Neuron (in vitro differentiated cells): ENCODE data around the gene ANAPC1.
A peak's percentile ranks its signal among the peaks of the same experiment; 100 is the strongest.
"Not testable (repeated sequence)": the region's sequence is repeated elsewhere in the genome, so short reads cannot be mapped to it uniquely, and the experiment has no call there.

Experiments
- H2AFZ ChIP-seq: one replicate; pipeline ENCODE4 v1.6.1; 2013; ENCODE audit warnings: low read depth, mild to moderate bottlenecking, inconsistent platforms, low read length, moderate library complexity
- H3K27me3 ChIP-seq: one replicate; pipeline ENCODE4 v1.6.1; 2013; ENCODE audit warnings: low read length; ENCODE audit not compliant: insufficient read depth
- H3K36me3 ChIP-seq: one replicate; pipeline ENCODE4 v1.6.1; 2013; ENCODE audit warnings: low read length; ENCODE audit not compliant: insufficient read depth
- H3K4me1 ChIP-seq: one replicate; pipeline ENCODE4 v1.6.1; 2013; ENCODE audit warnings: low read length; ENCODE audit not compliant: insufficient read depth
- H3K4me3 ChIP-seq: 2 replicates; pipeline ENCODE4 v1.5.1; 2013; ENCODE audit warnings: mild to moderate bottlenecking, low read length, moderate library complexity
- H3K9me3 ChIP-seq: one replicate; pipeline ENCODE4 v1.6.1; 2013; ENCODE audit warnings: low read length

The ANAPC1 gene

DNA sequence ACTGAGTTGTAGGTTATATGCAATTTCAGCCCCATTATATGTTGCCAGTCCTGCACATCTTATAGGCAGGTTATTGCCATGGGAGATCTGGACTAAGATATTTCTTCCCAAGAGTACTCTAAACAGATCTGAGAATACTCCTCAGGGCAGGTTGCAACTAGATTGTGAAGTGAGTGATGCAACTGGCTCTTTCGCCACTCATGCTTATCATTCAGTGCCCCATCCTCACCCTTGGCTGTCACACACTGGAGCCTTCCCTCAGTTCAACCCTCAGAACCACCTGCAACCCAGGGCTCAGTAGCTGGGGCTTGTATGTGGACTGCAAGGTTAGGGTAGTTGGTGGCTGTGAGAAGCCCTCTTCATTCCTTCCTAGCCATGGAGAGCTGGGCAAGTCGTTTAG is 28.6 kb upstream of the ANAPC1 start:
- Histone ChIP-seq H3K4me3 (no peak overlapping the region), H3K27me3 (no peaks in the 10 kb centered on the region), H3K4me1 (peaks cover 20% of the 10 kb centered on the region), H3K36me3 (no peaks in the 10 kb centered on the region), H2AFZ (no peak overlapping the region), H3K9me3 (no peaks in the 10 kb centered on the region)

DNA sequence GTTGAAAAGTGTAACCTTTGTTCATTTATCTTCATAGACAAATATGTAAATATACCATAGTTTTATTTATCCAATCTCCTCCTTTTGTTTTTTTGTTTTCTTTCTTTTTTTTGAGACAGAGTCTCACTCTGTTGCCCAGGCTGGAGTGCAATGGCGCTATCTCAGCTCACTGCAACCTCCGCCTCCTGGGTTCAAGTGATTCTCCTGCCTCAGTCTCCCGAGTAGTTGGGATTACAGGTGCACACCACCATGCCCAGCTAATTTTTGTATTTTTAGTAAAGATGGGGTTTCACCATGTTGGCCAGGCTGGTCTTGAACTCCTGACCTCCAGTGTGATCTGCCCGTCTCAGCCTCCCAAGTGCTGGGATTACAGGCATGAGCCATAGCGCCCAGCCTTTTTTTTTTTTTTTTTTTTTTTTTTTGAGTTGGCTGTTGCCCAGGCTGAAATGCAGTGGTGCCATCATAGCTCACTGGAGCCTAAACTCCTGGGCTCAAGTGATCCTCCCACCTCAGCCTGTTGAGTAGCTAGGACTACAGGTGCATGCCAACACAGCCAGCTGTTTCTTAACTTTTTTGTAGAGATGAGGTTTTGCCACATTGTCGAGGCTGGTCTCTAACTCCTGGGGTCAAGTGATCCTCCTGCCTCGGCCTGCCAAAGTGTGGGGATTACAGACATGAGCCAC is 27.4 kb upstream of the ANAPC1 start:
- H3K27me3 ChIP-seq, H3K36me3 ChIP-seq, H3K9me3 ChIP-seq, H3K4me3 ChIP-seq, H2AFZ ChIP-seq: not testable (repeated sequence)
- peaks cover 26% of the 10 kb centered on the region for H3K4me1 ChIP-seq

DNA sequence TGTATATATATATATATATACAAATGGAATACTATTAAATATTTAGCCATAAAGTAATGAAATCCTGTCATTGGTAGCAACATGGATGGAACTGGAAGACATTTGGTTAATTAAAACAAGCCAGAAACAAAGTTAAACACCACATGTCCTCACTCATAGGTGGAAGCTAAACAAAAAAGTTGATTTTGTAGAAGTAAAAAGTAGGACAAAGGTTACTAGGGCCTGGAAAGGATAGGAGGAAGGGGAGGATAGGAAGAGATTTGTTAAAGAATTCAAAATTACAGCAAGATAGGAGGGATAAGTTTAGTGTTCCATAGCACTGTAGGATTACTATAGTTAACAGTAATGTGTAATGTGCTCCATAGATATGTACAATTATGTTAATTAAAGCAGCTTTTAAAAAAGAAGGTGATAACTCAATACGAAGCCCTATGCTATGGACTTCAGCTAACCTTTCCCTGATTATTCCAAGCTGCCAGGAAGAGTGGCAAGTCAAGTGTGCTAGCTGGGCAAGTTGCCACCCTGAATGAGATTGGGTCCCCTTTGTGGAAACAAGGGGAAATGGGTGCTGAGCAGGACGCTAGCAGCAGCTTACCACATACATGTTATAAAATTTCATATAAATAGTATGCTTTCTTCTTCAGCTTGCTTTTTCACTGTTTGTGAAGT is 26.8 kb upstream of the ANAPC1 start:
- peaks cover 33% of the 10 kb centered on the region for H3K4me1 ChIP-seq
- no peak overlapping the region for H2AFZ ChIP-seq
- no peaks in the 10 kb centered on the region for H3K27me3 ChIP-seq
- H3K4me3 ChIP-seq, result no peak overlapping the region
- no peaks in the 10 kb centered on the region for H3K9me3 ChIP-seq
- H3K36me3 ChIP-seq, result no peaks in the 10 kb centered on the region

DNA sequence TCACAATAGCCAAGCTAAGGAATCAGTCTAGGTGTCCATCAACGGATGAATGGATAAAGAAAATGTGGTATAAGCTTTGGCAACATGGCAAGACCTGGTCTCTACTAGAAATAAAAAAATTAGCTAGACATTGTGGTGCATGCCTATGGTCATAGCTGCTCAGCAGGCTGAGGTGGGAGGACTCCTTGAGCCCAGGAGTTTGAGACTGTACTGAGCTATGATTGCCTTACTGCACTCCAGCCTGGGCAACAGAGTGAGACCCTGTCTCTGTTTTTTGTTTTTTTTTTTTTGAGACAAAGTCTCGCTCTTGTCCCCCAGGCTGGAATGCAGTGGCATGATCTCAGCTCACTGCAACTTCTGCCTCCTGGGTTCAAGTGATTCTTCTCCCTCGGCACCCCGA is 26.0 kb upstream of the ANAPC1 start:
- H3K36me3 ChIP-seq, H3K27me3 ChIP-seq, H2AFZ ChIP-seq, H3K4me3 ChIP-seq, H3K9me3 ChIP-seq: not testable (repeated sequence)
- peaks cover 34% of the 10 kb centered on the region for H3K4me1 ChIP-seq

DNA sequence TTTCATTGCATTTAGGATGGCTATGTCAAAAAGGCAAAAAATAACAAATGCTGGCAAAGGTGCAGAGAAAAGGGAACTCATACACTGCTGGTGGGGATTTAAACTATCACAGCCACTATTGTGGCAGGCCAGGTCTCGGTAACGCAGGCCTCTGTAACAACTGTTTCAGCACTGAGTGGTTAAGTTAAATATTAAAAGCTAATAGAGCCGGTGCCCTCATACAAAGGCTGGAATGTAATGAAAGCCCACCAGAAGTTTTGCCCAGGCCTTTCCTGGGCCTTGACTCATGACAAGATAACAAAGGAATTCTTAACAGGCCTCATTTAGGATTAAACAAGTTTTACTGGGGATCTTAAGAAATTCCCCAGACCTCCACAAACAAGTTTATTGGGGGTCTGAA is 25.1 kb upstream of the ANAPC1 start:
- Histone ChIP-seq H3K4me1 (peaks cover 34% of the 10 kb centered on the region), H2AFZ (peak overlapping the region; percentile 66), H3K4me3 (no peak overlapping the region), H3K36me3 (no peaks in the 10 kb centered on the region), H3K9me3 (no peaks in the 10 kb centered on the region), H3K27me3 (no peaks in the 10 kb centered on the region)

DNA sequence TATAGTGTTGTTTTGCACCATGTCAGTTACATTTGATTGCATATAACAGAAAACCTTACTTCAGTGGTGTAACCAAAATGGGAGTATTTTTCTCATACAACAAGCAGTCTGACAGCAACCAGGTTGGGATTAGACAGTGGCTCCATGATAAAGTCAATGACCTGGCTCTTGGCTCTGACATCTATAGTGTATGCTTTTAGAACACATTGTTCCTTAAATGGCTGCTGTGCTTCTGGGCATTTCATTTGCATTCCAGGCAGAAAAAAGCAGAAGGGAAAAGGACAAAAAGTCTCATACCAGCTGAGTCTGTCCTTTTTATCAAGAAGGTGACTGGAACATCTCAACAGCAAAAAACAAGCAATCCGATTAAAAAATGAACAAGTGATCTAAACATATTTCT is 24.6 kb upstream of the ANAPC1 start:
- Histone ChIP-seq H3K36me3 (no peaks in the 10 kb centered on the region), H3K4me1 (peaks cover 39% of the 10 kb centered on the region), H2AFZ (peak overlapping the region; percentile 66), H3K9me3 (no peaks in the 10 kb centered on the region), H3K4me3 (no peak overlapping the region), H3K27me3 (no peaks in the 10 kb centered on the region)

DNA sequence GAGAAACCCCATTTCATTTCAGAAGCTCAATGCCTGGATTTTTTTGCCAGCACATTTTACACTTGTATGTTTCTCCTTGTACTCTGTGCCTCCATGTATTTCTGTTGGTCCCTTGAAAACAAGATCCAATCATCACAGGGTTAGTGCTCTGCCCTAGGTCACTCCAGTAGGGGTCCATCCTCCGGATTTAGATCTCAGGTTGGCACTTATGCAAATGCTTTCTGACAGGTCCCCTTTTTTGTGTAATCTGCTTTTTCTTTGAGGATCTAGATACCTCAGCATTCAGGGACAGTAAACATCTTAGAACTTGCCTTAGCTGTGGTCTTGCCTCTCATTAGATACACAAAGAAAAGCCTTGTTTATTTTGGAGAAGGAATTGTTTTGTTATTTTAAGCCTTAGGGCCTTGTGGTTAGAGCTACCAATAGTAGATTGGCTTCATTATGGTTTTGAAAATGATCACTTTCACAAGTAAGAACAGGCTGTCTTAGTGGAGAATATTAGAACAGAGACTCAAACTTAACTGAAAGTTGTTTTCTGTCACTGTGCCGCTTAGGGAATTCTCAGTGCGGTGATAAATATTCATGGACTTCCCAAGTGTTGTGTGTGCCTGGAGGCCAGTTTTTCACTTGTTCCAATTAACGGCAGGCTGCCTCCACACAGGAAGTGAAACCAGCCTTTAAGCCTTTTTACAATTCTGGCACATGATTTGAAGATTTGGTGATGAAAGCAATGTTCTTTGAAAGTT is 22.2 kb upstream of the ANAPC1 start:
- Histone ChIP-seq H3K27me3 (no peaks in the 10 kb centered on the region), H3K4me3 (peak overlapping the region; percentile 14), H3K4me1 (peaks cover 42% of the 10 kb centered on the region)

DNA sequence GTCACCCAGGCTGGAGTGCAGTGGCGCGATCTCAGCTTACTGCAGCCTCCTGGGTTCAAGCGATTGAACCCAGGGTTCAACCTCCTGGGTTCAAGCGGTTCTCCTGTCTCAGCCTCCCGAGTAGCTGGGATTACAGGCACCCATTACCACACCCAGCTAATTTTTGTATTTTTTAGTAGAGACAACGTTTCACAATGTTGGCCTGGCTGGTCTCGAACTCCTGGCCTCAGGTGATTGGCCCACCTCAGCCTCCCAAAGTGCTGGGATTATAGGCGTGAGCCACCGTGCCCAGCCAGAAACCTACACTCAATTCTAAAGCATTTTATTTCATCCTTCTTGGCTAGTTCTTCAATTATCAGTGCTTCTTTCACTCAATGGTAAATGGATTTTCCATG is 21.5 kb upstream of the ANAPC1 start:
- not testable (repeated sequence) for H3K9me3 ChIP-seq, H3K4me3 ChIP-seq, H2AFZ ChIP-seq, H3K27me3 ChIP-seq, H3K36me3 ChIP-seq
- H3K4me1 ChIP-seq, result peaks cover 42% of the 10 kb centered on the region

More for the DNA sequence above, 22.2 kb upstream of the ANAPC1 start:
- H2AFZ ChIP-seq, result peak overlapping the region; percentile 59
- H3K36me3 ChIP-seq, result no peaks in the 10 kb centered on the region
- H3K9me3 ChIP-seq, result no peaks in the 10 kb centered on the region

DNA sequence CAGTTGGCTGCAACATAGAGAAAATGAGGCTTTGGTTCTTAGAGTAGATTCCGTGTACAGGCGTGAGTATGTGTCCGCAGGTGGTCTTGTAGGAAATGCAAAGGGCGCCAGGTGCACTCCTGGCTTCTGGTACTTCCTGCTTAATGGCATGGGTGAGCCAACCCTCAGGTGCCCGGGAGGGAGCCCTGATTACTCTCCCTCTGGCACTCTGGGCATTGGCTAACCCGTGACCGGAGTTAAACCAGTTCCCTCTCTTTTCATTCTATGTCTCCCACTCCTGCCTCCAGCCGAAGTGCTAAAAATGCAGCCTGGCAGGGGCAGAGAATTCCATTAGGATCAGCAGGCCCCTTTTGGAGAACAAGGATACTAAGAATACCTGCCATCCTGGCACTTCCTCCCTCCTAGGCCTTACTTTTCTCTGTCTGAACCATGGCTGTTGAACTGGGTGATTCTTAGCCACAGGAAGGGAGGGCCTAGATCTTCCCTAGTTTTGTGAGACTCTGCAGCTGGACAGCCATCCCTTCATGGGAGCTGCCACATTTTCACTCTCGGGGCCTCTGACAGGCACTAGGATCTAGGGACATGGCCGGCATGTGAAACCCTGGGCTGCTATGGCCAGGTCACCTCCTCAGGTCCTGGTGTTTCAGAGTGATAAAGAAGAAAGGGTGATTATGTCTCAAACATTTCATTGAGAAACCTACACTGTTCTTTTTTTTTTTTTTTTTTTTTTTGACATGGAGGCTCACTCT is 20.9 kb upstream of the ANAPC1 start:
- no peak overlapping the region for H3K4me3 ChIP-seq
- H3K4me1 ChIP-seq, result peaks cover 42% of the 10 kb centered on the region
- no peaks in the 10 kb centered on the region for H3K27me3 ChIP-seq
- no peaks in the 10 kb centered on the region for H3K36me3 ChIP-seq
- no peaks in the 10 kb centered on the region for H3K9me3 ChIP-seq
- H2AFZ ChIP-seq, result no peak overlapping the region

DNA sequence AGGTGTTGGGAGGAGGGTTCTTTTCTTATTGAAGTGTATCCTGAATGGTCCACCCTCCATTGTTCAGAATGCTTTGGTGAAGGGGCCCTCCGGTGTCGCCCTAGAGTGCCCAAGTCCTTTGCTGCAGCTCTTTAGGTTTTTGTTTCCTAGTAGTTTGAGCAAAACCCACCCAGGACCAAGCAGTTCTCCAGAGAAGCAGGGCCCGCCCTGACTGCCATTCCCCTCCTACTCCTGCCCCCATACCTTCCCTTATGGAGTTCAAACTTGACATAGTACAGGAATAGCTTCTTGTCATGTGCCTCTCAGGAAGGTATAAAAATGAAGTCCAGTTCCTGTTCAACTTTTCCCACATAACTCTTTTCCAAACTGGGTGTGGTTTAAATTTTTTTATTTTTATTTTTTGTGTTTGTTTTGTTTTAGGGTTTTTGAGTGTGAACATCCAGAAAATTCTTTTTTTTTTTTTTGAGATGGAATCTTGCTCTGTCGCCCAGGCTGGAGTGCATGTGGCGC is 20.0 kb upstream of the ANAPC1 start:
- Histone ChIP-seq H3K9me3 (no peaks in the 10 kb centered on the region), H3K4me3 (no peak overlapping the region), H3K4me1 (peaks cover 36% of the 10 kb centered on the region), H2AFZ (no peak overlapping the region), H3K36me3 (no peaks in the 10 kb centered on the region), H3K27me3 (peaks cover 8% of the 10 kb centered on the region)

DNA sequence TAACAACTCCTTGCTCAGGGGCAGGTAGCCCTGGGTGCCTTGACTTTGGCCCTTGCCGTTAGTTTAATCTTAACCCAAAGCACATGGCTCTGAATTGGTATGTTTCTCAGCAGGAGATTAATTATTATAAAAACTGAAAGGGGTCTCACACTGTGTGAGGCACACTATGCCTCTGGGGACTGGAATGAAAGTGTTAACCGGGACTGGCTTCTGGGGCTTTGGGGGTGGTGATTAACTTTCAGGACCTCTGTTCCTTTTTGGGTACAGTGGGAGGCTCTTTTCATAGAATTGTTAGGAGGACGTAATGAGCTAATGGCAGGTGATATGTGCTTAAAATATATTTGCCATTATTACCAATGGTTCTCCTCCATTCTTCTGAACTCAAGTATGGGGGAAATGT is 19.5 kb upstream of the ANAPC1 start:
- H2AFZ ChIP-seq, result no peak overlapping the region
- H3K4me3 ChIP-seq, result no peak overlapping the region
- no peaks in the 10 kb centered on the region for H3K9me3 ChIP-seq
- peaks cover 33% of the 10 kb centered on the region for H3K4me1 ChIP-seq
- peaks cover 8% of the 10 kb centered on the region for H3K27me3 ChIP-seq
- H3K36me3 ChIP-seq, result no peaks in the 10 kb centered on the region

DNA sequence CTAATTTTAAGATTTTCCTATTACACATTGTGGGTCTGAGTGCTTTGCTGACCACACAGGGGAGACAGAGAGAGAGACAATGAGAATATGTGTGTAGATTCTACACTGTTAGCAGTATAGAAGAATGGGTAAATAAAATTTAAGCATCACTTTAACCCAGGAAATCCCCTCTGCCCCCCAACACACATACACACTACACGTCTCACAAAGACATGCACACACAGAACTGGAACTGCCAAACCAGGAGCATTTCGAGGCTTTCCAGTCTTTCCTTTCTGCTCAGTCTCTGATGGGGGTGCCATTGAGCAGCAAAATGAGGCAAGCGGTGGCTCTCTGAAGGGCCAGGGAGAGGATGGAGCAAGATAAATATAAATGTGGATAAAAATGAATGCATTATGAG is 16.9 kb upstream of the ANAPC1 start:
- Histone ChIP-seq H3K27me3 (peaks cover 8% of the 10 kb centered on the region), H3K4me1 (peaks cover 18% of the 10 kb centered on the region), H3K4me3 (no peak overlapping the region), H3K36me3 (no peaks in the 10 kb centered on the region), H3K9me3 (no peaks in the 10 kb centered on the region), H2AFZ (no peak overlapping the region)
